Choroid plexus epithelial cell (primary cell): ENCODE data around the gene C19orf81.

ENCODE experiments used
- DNase-seq: peaks from one replicate; pipeline ENCODE4 v3.0.0-alpha.2; 2010; ENCODE audit warnings: low read depth
- H3K4me3 ChIP-seq: 2 replicates; pipeline ENCODE4 v1.5.1; 2011; ENCODE audit warnings: low read depth, mild to moderate bottlenecking, control low read depth, low read length, moderate library complexity
- CTCF ChIP-seq: conservative IDR thresholded peaks from 2 replicates; pipeline ENCODE4 v1.5.1; 2011; ENCODE audit warnings: low read depth, mild to moderate bottlenecking, control low read depth, inconsistent platforms, low read length, moderate library complexity

The C19orf81 gene

GRCh38 chr19:50702158-50702870 is 53.1 kb downstream of the C19orf81 start:
- DNase-seq = no peak
- no peak overlapping the region for H3K4me3 ChIP-seq
- TF ChIP-seq CTCF = no peak

GRCh38 chr19:50702871-50703829 is 53.9 kb downstream of the C19orf81 start:
- H3K4me3 ChIP-seq = no peak overlapping the region
- no peak for TF ChIP-seq CTCF
- no peak for DNase-seq

DNA sequence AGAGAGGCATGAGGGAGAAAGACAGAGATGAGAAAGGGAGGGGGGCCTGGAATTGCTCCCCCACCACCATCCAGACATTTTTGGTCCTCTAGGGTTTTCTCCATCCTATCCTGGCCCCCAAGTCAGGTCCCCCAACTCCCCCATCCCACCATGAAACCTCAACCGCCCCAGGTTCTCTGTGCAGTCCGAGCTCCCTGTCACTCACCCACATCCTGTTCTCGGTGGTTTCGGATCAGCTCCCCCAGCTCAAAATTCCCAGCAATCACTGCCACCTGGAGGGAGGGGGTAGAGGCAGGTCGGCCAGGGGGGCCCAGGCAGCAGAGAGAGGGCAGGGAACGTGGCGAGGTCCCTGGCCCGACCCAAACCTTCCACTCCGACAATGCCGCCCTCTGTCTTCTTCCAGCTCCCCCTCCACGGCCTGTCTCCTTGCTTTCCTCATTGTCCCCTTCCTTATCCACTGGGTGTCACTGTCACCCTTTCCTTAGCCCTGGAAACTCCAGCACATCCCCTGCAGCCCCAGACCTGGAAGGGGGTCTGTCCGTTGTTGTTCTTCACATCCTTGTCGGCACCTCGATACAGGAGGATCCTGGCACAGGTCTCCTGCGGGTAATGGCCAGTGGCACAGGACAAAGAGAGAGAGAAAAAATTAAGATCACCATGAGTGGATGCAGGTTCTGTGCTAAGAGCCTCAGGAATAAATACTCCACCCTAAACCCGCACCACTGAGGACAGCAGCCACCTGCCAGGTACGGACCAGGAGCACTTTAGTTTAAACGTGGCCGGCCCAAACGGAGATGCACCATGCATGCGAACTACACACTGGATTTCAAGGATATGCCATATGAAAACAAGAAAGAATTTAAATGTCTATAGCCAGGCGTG is 54.9 kb downstream of the C19orf81 start:
- no peak for DNase-seq
- H3K4me3 ChIP-seq = no peak overlapping the region

DNA sequence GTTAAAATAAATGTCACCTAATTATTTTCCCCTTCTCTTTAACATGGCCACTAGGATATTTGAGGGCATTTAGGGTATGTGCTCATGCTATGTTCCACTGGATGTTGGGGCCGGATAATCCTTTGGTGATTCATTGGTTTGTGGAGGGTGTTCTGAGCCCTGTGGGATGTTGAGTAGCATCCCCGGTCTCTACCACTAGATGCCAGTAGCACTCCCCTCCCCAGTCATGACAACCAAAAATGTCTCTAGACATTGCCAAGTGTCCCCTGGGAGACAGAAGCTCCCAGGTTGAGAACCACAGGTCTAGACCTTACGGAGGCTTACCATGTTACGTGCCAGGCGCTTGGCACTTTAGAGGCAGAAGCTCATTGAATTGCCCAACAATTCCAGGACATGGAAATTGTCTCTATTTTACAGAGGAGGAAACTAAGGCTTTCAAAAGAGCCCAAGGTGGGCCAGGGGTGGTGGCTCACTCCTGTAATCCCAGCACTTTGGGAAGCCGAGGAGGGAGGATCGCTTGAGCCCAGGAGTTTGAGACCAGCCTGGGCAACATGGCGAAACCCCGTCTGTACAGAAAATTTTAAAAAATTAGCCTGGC is 56.3 kb downstream of the C19orf81 start:
- DNase-seq = peak; percentile 65
- peak; percentile 88 for TF ChIP-seq CTCF
- no peak overlapping the region for H3K4me3 ChIP-seq

More for the DNA sequence above, 54.9 kb downstream of the C19orf81 start:
- TF ChIP-seq CTCF = no peak

DNA sequence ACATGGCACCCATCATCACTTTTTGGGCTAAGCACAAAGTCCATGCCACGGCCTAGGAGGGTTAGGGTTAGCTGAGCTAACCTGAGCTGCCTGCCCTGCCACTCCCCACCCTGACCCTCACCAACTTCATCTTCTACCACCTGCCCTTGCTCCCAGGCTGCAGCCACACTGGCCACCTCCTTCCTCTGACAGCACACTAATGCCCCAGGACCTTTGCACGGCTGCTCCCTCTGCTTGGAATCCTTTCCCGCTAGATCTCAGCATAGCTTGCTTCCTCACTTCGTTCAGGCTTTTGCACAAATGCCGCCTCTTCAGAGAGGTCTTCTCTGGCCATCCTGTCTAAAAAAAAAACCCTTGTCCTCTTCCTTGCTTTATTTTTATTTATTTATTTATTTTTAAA is 57.1 kb downstream of the C19orf81 start:
- DNase-seq = no peak
- TF ChIP-seq CTCF = no peak
- H3K4me3 ChIP-seq = no peak overlapping the region

DNA sequence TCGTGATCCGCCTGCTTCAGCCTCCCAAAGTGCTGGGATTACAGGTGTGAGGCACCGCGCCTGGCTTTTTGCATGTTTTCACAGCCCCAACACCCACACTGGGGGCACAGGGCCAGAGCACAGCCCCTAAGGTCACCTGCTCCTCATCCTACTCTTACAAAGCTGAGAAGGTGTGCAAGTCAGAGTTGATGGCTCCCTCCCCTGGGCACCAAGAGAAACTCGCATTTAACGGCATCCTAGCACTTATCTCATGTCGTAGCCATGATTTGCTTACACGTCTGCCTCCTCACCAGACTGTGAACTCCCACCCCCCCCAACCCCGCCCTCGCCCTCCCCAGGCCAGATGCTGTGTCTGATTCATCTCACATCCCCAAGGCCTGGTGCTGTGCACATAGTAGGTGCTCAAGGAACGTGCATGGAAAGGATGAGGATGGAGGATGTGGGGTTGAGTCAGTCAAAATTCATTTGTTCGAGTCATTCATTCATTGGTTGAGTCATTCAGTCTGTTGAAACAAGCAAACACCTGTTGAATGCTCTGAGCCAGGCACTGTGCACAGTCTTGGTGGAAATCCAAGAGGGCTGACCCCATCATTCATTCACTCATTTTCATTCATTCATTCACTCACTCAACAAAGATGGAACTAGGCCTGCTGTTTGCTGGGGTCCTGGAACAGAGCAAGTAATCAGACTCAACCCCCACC is 59.1 kb downstream of the C19orf81 start:
- H3K4me3 ChIP-seq = no peak overlapping the region
- TF ChIP-seq CTCF = no peak
- no peak for DNase-seq
